Duodenal mucosa (tissue), 2 donors: ENCODE measurements around the gene CLTRN.

Experiments used
- H3K27ac ChIP-seq: one replicate; pipeline ENCODE4 v1.7.0; 2013; ENCODE audit warnings: low read depth, low read length
- H3K27me3 ChIP-seq, 2 donors: one replicate each; pipeline ENCODE4 v1.7.0; 2013; ENCODE audit warnings: low read length in 2 of 2, control low read depth in 1 of 2; ENCODE audit not compliant: insufficient read depth in 2 of 2, control insufficient read depth in 1 of 2
- H3K36me3 ChIP-seq, 2 donors: one replicate each; pipeline ENCODE4 v1.7.0; 2013; ENCODE audit warnings: low read length in 2 of 2, control low read depth in 1 of 2; ENCODE audit not compliant: insufficient read depth in 2 of 2, control insufficient read depth in 1 of 2
- H3K4me1 ChIP-seq, 2 donors: one replicate each; pipeline ENCODE4 v1.7.0; 2013; ENCODE audit warnings: low read length in 2 of 2, control low read depth in 1 of 2; ENCODE audit not compliant: insufficient read depth in 2 of 2, control insufficient read depth in 1 of 2
- H3K4me3 ChIP-seq, 2 donors: one replicate each; pipeline ENCODE4 v1.7.0; 2013; ENCODE audit warnings: low read length in 2 of 2, low read depth in 1 of 2
- H3K9ac ChIP-seq, 2 donors: one replicate each; pipeline ENCODE4 v1.7.0; 2013; ENCODE audit warnings: low read length in 2 of 2, low read depth in 1 of 2
- H3K9me3 ChIP-seq, 2 donors: one replicate each; pipeline ENCODE4 v1.7.0; 2013; ENCODE audit warnings: low read length in 2 of 2, control low read depth in 1 of 2; ENCODE audit not compliant: control insufficient read depth in 1 of 2

Gene CLTRN

GRCh38 chrX:15619053-15619755 is 45.4 kb downstream of the CLTRN start:
- H3K9me3 ChIP-seq, result no peaks in the 10 kb centered on the region
- no peak overlapping the region for H3K4me3 ChIP-seq
- H3K9ac ChIP-seq, result no peak overlapping the region
- no peaks in the 10 kb centered on the region for H3K27me3 ChIP-seq
- H3K4me1 ChIP-seq, result peaks cover 0 to 4% of the 10 kb centered on the region in 2 donors
- H3K36me3 ChIP-seq, result no peaks in the 10 kb centered on the region
- H3K27ac ChIP-seq, result no peak overlapping the region

- Histone ChIP-seq H3K27me3 (no peaks in the 10 kb centered on the region), H3K27ac (no peak overlapping the region), H3K4me1 (peaks cover 0 to 4% of the 10 kb centered on the region in 2 donors)
These were observed 47.5 kb downstream of the CLTRN start for GRCh38 chrX:15617111-15617510.

GRCh38 chrX:15616531-15616930 is 48.1 kb downstream of the CLTRN start:
- no peaks in the 10 kb centered on the region for H3K36me3 ChIP-seq
- H3K4me3 ChIP-seq, result no peak overlapping the region
- no peaks in the 10 kb centered on the region for H3K4me1 ChIP-seq
- no peak overlapping the region for H3K27ac ChIP-seq
- no peaks in the 10 kb centered on the region for H3K9me3 ChIP-seq
- no peak overlapping the region for H3K9ac ChIP-seq
- H3K27me3 ChIP-seq, result no peaks in the 10 kb centered on the region

More at GRCh38 chrX:15617111-15617510, 47.5 kb downstream of the CLTRN start:
- H3K4me3 ChIP-seq, result no peak overlapping the region
- no peaks in the 10 kb centered on the region for H3K9me3 ChIP-seq
- no peaks in the 10 kb centered on the region for H3K36me3 ChIP-seq
- H3K9ac ChIP-seq, result no peak overlapping the region

GRCh38 chrX:15607067-15607466 is 57.5 kb downstream of the CLTRN start:
- Histone ChIP-seq H3K27me3 (no peaks in the 10 kb centered on the region), H3K27ac (no peak overlapping the region), H3K4me1 (peaks cover 4 to 13% of the 10 kb centered on the region in 2 donors), H3K36me3 (no peaks in the 10 kb centered on the region), H3K9me3 (no peaks in the 10 kb centered on the region), H3K4me3 (no peak overlapping the region), H3K9ac (no peak overlapping the region)

GRCh38 chrX:15606136-15606535 is 58.5 kb downstream of the CLTRN start:
- Histone ChIP-seq H3K9me3 (no peaks in the 10 kb centered on the region), H3K4me1 (peaks cover 4 to 13% of the 10 kb centered on the region in 2 donors), H3K9ac (no peak overlapping the region), H3K36me3 (no peaks in the 10 kb centered on the region), H3K27ac (no peak overlapping the region), H3K4me3 (no peak overlapping the region), H3K27me3 (no peaks in the 10 kb centered on the region)

GRCh38 chrX:15605226-15605625 is 59.4 kb downstream of the CLTRN start:
- H3K9me3 ChIP-seq, result no peaks in the 10 kb centered on the region
- H3K27me3 ChIP-seq, result no peaks in the 10 kb centered on the region
- no peak overlapping the region for H3K27ac ChIP-seq
- no peaks in the 10 kb centered on the region for H3K36me3 ChIP-seq
- no peak overlapping the region for H3K4me3 ChIP-seq
- no peak overlapping the region for H3K9ac ChIP-seq
- H3K4me1 ChIP-seq, result peaks cover 4 to 13% of the 10 kb centered on the region in 2 donors

- peaks cover 4 to 13% of the 10 kb centered on the region in 2 donors for H3K4me1 ChIP-seq
- no peak overlapping the region for H3K9ac ChIP-seq
- no peaks in the 10 kb centered on the region for H3K36me3 ChIP-seq
- no peak overlapping the region for H3K4me3 ChIP-seq
- H3K9me3 ChIP-seq, result no peaks in the 10 kb centered on the region
- no peaks in the 10 kb centered on the region for H3K27me3 ChIP-seq
- H3K27ac ChIP-seq, result no peak overlapping the region
These were observed 61.8 kb downstream of the CLTRN start for GRCh38 chrX:15602761-15603160.

- peaks cover 4 to 13% of the 10 kb centered on the region in 2 donors for H3K4me1 ChIP-seq
- no peaks in the 10 kb centered on the region for H3K36me3 ChIP-seq
- H3K9ac ChIP-seq, result no peak overlapping the region
- H3K27ac ChIP-seq, result no peak overlapping the region
- no peaks in the 10 kb centered on the region for H3K9me3 ChIP-seq
- no peaks in the 10 kb centered on the region for H3K27me3 ChIP-seq
- H3K4me3 ChIP-seq, result no peak overlapping the region
These were observed 62.7 kb downstream of the CLTRN start for GRCh38 chrX:15601932-15602331.

- Histone ChIP-seq H3K27me3 (no peaks in the 10 kb centered on the region), H3K27ac (no peak within 1 kb of the TSS), H3K4me3 (peak within 1 kb of the TSS; percentile 19 to 61), H3K9me3 (no peaks in the 10 kb centered on the region), H3K4me1 (peaks cover under 1 to 13% of the 10 kb centered on the region in 2 donors), H3K36me3 (no peaks in the 10 kb centered on the region), H3K9ac (peak within 1 kb of the TSS in 1 of 2 donors; percentile 16)
These were observed 63.9 kb downstream of the CLTRN start, which contains the start of gene ACE2 for GRCh38 chrX:15600745-15601144. TSS of gene ACE2 (minus strand) at chrX:15600960. CDS start at chrX:15600911, 49 bp downstream.

- Histone ChIP-seq H3K9ac (peak overlapping the region in 1 of 2 donors; percentile 16), H3K9me3 (no peaks in the 10 kb centered on the region), H3K27ac (no peak overlapping the region), H3K4me1 (peaks cover 0 to 7% of the 10 kb centered on the region in 2 donors), H3K36me3 (no peaks in the 10 kb centered on the region), H3K4me3 (peak overlapping the region; percentile 19 to 61), H3K27me3 (no peaks in the 10 kb centered on the region)
These were observed 64.6 kb downstream of the CLTRN start for GRCh38 chrX:15600049-15600448.
